Hepatocyte (in vitro differentiated cells): ENCODE measurements around the gene LRFN4.

Source experiments
- EZH2 ChIP-seq: fragments of 200-600 bp; sonication (generic); IDR thresholded peaks from 2 replicates; pipeline ENCODE4 v1.6.1; 2016; ENCODE audit warnings: antibody characterized with exemption, mild to moderate bottlenecking, borderline replicate concordance
- TF ChIP-seq, protein P1 (sequence below): fragments of 200-600 bp; sonication (generic); IDR thresholded peaks from 2 replicates; pipeline ENCODE4 v1.5.1; 2016; ENCODE audit warnings: antibody characterized with exemption, mild to moderate bottlenecking; ENCODE audit not compliant: poor library complexity

DNA sequence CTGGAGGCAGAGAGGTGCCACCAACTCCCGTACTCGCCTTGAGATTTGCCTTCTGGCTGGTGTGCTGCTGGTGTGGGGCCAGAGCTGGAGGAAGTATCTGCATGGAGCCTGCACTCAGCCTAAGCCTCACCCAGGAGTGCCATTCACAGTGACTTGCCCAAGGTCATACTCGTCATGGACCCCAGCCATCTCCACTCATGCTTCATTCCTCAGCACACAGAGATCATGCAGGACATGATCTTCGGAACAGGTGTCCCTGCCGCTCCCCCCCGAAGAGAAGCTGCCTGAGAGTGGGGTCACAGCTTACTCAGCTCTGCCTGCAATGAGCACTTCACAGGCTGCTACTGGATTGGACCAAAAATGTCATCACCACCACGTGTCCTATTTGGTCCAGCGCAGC, 52.3 kb downstream of the LRFN4 start:
- TF ChIP-seq, protein P1, sequence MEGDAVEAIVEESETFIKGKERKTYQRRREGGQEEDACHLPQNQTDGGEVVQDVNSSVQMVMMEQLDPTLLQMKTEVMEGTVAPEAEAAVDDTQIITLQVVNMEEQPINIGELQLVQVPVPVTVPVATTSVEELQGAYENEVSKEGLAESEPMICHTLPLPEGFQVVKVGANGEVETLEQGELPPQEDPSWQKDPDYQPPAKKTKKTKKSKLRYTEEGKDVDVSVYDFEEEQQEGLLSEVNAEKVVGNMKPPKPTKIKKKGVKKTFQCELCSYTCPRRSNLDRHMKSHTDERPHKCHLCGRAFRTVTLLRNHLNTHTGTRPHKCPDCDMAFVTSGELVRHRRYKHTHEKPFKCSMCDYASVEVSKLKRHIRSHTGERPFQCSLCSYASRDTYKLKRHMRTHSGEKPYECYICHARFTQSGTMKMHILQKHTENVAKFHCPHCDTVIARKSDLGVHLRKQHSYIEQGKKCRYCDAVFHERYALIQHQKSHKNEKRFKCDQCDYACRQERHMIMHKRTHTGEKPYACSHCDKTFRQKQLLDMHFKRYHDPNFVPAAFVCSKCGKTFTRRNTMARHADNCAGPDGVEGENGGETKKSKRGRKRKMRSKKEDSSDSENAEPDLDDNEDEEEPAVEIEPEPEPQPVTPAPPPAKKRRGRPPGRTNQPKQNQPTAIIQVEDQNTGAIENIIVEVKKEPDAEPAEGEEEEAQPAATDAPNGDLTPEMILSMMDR: no peak
- no peak for TF ChIP-seq EZH2
